SK-N-MC (cell line): ENCODE measurements around the gene PCNX2.

Experiments
- EZH2 ChIP-seq: fragments of 200-600 bp; sonication (generic); IDR thresholded peaks from one replicate; pipeline ENCODE4 v1.6.1; 2017; ENCODE audit warnings: antibody characterized with exemption
- FOXP2 ChIP-seq: optimal IDR thresholded peaks from 2 replicates; pipeline ENCODE3; 2011; ENCODE audit warnings: mild to moderate bottlenecking, moderate library complexity; ENCODE audit not compliant: insufficient read depth; ENCODE audit errors: extremely low read length, control extremely low read depth
- POLR2AphosphoS5 ChIP-seq: IDR thresholded peaks from 2 replicates; pipeline ENCODE4 v1.6.1; 2012; ENCODE audit warnings: mild to moderate bottlenecking, low read depth, low read length, borderline replicate concordance

DNA sequence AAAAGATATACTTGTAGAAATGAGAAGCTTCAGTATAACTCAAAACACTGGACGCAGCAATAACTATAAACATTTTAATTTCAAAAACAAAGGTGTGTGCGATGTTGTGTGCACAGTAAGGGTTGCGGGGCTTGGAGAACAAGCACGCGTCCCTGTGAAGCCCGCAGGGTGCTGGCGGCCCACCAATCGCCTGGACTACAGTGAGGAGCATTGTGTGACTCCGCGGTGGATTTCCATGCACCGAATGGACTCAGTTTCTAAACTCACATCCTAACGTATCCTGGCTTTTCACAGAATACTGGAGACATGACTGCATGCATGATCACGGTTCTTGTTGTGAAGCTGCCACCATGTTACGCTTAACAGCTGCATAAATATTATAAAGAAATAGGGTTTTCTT, 312.1 kb downstream of the PCNX2 start:
- TF ChIP-seq POLR2AphosphoS5 (no peak), EZH2 (no peak), FOXP2 (no peak)
